Mesenchymal stem cell (in vitro differentiated cells and primary cell): ENCODE results near the gene BNIP3.

Experiments
- DNase-seq: peaks from one replicate; pipeline ENCODE4 v3.0.0-alpha.2; 2013
- H2AFZ ChIP-seq: one replicate; pipeline ENCODE4 v1.6.1; 2013; ENCODE audit warnings: low read depth, mild to moderate bottlenecking, control low read depth, inconsistent platforms, low read length, moderate library complexity
- H2AK5ac ChIP-seq: 2 replicates; pipeline ENCODE4 v1.6.1; 2013; ENCODE audit warnings: low read length, moderate library complexity, mild to moderate bottlenecking, inconsistent platforms; ENCODE audit not compliant: severe bottlenecking
- H2BK120ac ChIP-seq: one replicate; pipeline ENCODE4 v1.6.1; 2013; ENCODE audit warnings: low read depth, mild to moderate bottlenecking, inconsistent platforms, low read length, moderate library complexity
- H2BK12ac ChIP-seq, 2 experiments: one replicate each; pipeline ENCODE4 v1.6.1; 2013; ENCODE audit warnings: inconsistent platforms in 2 of 2, low read length in 2 of 2, mild to moderate bottlenecking in 2 of 2, moderate library complexity in 2 of 2, control low read depth in 1 of 2
- H2BK15ac ChIP-seq: one replicate; pipeline ENCODE4 v1.6.1; 2013; ENCODE audit warnings: mild to moderate bottlenecking, low read depth, inconsistent platforms; ENCODE audit not compliant: poor library complexity, severe bottlenecking
- H2BK5ac ChIP-seq: 2 replicates; pipeline ENCODE4 v1.6.1; 2013; ENCODE audit warnings: low read depth, mild to moderate bottlenecking, low read length, control low read depth, inconsistent platforms; ENCODE audit not compliant: poor library complexity, severe bottlenecking
- H3K14ac ChIP-seq, 2 experiments: one replicate each; pipeline ENCODE4 v1.6.1; 2013; ENCODE audit warnings: inconsistent platforms in 2 of 2, low read length in 2 of 2, control low read depth in 1 of 2, mild to moderate bottlenecking in 1 of 2, moderate library complexity in 1 of 2
- H3K18ac ChIP-seq, 2 experiments: one replicate each; pipeline ENCODE4 v1.6.1; 2013; ENCODE audit warnings: inconsistent platforms in 2 of 2, low read length in 2 of 2, control low read depth in 1 of 2, low read depth in 1 of 2, mild to moderate bottlenecking in 1 of 2
- H3K23ac ChIP-seq, 2 experiments: one replicate each; pipeline ENCODE4 v1.6.1; 2013; ENCODE audit warnings: inconsistent platforms in 2 of 2, low read length in 2 of 2, mild to moderate bottlenecking in 2 of 2, moderate library complexity in 2 of 2, control low read depth in 1 of 2
- H3K27ac ChIP-seq: 2 replicates; pipeline ENCODE4 v1.5.1; 2013; ENCODE audit warnings: mild to moderate bottlenecking, moderate library complexity, low read length, control low read depth, inconsistent platforms; ENCODE audit not compliant: poor library complexity, severe bottlenecking
- H3K27me3 ChIP-seq, 2 experiments: 2 replicates each; pipeline versions ENCODE4 v1.6.1 to v1.7.0; 2013; ENCODE audit warnings: low read length in 2 of 2, mild to moderate bottlenecking in 2 of 2, moderate library complexity in 2 of 2, control low read depth in 1 of 2, inconsistent platforms in 1 of 2; ENCODE audit not compliant: control insufficient read depth in 1 of 2, insufficient read depth in 1 of 2
- H3K36me3 ChIP-seq, 2 experiments: 2 replicates each; pipeline versions ENCODE4 v1.6.1 to v1.7.0; 2013; ENCODE audit warnings: low read length in 2 of 2, control low read depth in 1 of 2, inconsistent platforms in 1 of 2, low read depth in 1 of 2, mild to moderate bottlenecking in 1 of 2; ENCODE audit not compliant: insufficient read depth in 2 of 2, control insufficient read depth in 1 of 2
- H3K4ac ChIP-seq, 2 experiments: one replicate each; pipeline ENCODE4 v1.6.1; 2013; ENCODE audit warnings: inconsistent platforms in 2 of 2, low read length in 2 of 2, mild to moderate bottlenecking in 2 of 2, moderate library complexity in 2 of 2, control low read depth in 1 of 2, low read depth in 1 of 2
- H3K4me1 ChIP-seq: 2 replicates; pipeline ENCODE4 v1.6.1; 2013; ENCODE audit warnings: low read depth, low read length, control low read depth; ENCODE audit not compliant: control insufficient read depth, insufficient read depth
- H3K4me2 ChIP-seq: 2 replicates; pipeline ENCODE4 v1.6.1; 2013; ENCODE audit warnings: low read length, mild to moderate bottlenecking, inconsistent platforms; ENCODE audit not compliant: poor library complexity, severe bottlenecking
- H3K4me3 ChIP-seq, 2 experiments: 2 replicates each; pipeline versions ENCODE4 v1.5.1 to v1.7.0; 2013; ENCODE audit warnings: low read length in 2 of 2, mild to moderate bottlenecking in 2 of 2, control low read depth in 1 of 2, low read depth in 1 of 2; ENCODE audit not compliant: insufficient read depth in 1 of 2
- H3K79me1 ChIP-seq: replicated peaks from 2 replicates; pipeline ENCODE4 v1.6.1; 2013; ENCODE audit warnings: mild to moderate bottlenecking, control low read depth, low read length, inconsistent platforms; ENCODE audit not compliant: poor library complexity, severe bottlenecking
- H3K9ac ChIP-seq: 2 replicates; pipeline ENCODE4 v1.7.0; 2013; ENCODE audit warnings: mild to moderate bottlenecking, low read length, moderate library complexity
- H3K9me3 ChIP-seq: 2 replicates; pipeline ENCODE4 v1.7.0; 2013; ENCODE audit warnings: mild to moderate bottlenecking, low read length; ENCODE audit not compliant: control insufficient read depth
- H4K8ac ChIP-seq: one replicate; pipeline ENCODE4 v1.6.1; 2013; ENCODE audit warnings: inconsistent platforms, mild to moderate bottlenecking, low read length, moderate library complexity
- H4K91ac ChIP-seq: one replicate; pipeline ENCODE4 v1.6.1; 2013; ENCODE audit warnings: mild to moderate bottlenecking, low read length, inconsistent platforms
- WGBS: methylation state at CpG from one replicate; pipeline ENCODE4 v1.1.7; 2013; ENCODE audit warnings: mixed read lengths; 5-methylcytosine and 5-hydroxymethylcytosine counted together

BNIP3 gene

DNA sequence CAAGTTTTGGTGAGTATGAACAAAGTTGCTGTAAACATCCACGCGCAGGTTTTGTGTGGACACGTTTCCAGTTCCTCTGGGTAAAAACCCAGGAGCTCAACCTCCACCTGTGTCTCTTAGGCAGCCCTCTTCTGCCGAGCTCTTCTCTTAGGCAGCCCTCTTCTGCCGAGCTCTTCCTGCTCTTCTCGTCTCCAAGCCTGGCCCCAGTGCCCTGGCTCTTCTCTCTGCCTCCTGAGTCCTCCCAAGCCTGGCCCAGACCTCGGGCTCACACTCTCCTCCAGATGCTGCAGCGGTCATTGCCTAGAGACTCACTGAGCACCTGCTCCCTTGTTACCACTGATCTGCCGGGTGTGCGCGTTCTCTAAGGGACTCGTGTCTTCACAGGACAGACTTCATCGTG, 38.7 kb upstream of the BNIP3 start:
- H3K18ac ChIP-seq = no peak overlapping the region
- no peak overlapping the region for H3K9ac ChIP-seq
- no peak overlapping the region for H3K14ac ChIP-seq
- no peak overlapping the region for H3K23ac ChIP-seq
- peaks cover 31 to 35% of the 10 kb centered on the region in 2 experiments for H3K27me3 ChIP-seq
- 87% methylated on average over 13 of the region's 13 CpGs for WGBS
- H4K8ac ChIP-seq = no peak overlapping the region
- H3K4me1 ChIP-seq = peaks cover 2% of the 10 kb centered on the region
- no peaks in the 10 kb centered on the region for H3K79me1 ChIP-seq
- no peaks in the 10 kb centered on the region for H3K9me3 ChIP-seq
- no peak overlapping the region for H3K4me3 ChIP-seq
- no peak overlapping the region for H2BK5ac ChIP-seq
- H4K91ac ChIP-seq = no peak overlapping the region
- H2AK5ac ChIP-seq = no peak overlapping the region
- H3K36me3 ChIP-seq = no peaks in the 10 kb centered on the region
- H2BK120ac ChIP-seq = no peak overlapping the region
- H2BK15ac ChIP-seq = no peak overlapping the region
- no peak overlapping the region for H2BK12ac ChIP-seq
- H3K4ac ChIP-seq = no peak overlapping the region
- H3K4me2 ChIP-seq = no peak overlapping the region
- no peak overlapping the region for H2AFZ ChIP-seq
- H3K27ac ChIP-seq = no peak overlapping the region
- DNase-seq = no peak

DNA sequence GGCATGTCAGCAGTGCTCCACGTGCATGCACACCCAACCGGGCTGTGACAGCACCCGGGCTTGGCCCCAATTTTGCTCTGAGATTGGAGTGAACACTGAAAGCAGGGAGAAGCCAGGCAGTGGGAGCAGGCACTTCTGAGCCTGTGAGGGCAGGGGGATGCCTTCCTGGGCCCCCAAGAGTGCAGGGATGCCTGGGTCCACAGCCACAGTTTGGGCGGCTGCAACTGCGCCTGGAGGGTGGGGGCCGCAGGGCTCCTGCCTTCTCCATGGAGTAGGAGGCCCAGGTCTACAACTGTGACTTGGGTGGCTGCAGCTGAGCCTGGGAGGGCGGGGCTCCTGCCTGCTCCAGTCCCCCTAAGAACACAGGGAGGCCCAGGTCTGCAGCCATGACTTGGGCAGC, 37.6 kb upstream of the BNIP3 start:
- Histone ChIP-seq H3K79me1 (no peaks in the 10 kb centered on the region), H2BK15ac (no peak overlapping the region), H3K9ac (no peak overlapping the region), H3K23ac (peak overlapping the region in 1 of 2 experiments; percentile 79), H3K14ac (no peak overlapping the region), H2AFZ (no peak overlapping the region), H2BK120ac (no peak overlapping the region), H3K9me3 (no peaks in the 10 kb centered on the region), H4K91ac (no peak overlapping the region), H2AK5ac (no peak overlapping the region), H3K4me3 (no peak overlapping the region), H3K4ac (no peak overlapping the region), H2BK12ac (no peak overlapping the region), H3K36me3 (no peaks in the 10 kb centered on the region), H3K27ac (no peak overlapping the region), H3K4me1 (peaks cover 2% of the 10 kb centered on the region), H2BK5ac (no peak overlapping the region), H3K27me3 (peaks cover 28 to 30% of the 10 kb centered on the region in 2 experiments), H3K18ac (no peak overlapping the region), H3K4me2 (no peak overlapping the region), H4K8ac (no peak overlapping the region)
- 85% methylated on average over 7 of the region's 7 CpGs for WGBS
- DNase-seq = no peak

DNA sequence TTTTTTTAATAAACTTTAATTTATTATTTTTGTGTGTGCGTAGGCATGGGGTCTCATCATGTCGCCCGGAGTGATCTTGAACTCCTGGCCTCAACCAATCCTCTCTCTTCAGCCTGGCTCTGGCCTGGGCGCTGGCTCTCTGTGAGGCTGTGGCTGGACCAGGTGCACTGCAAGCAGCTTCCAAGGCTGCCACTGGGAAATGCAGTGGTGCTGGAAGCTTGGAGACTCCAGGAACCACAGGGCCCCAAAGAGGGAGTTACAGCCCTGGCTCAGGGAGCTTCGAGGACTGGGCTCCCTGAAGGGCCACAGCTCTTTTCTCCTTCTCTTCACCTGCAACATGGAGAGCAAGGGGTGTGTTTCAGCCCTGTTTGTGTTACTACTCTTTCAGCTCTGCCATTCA, 36.7 kb upstream of the BNIP3 start:
- Histone ChIP-seq H3K9me3 (no peaks in the 10 kb centered on the region), H4K8ac (no peak overlapping the region), H3K4me1 (peaks cover 2% of the 10 kb centered on the region), H3K4me3 (no peak overlapping the region), H3K14ac (peak overlapping the region in 1 of 2 experiments; percentile 5), H3K79me1 (no peaks in the 10 kb centered on the region), H3K27me3 (peaks cover 22 to 28% of the 10 kb centered on the region in 2 experiments), H3K23ac (no peak overlapping the region), H2BK12ac (no peak overlapping the region), H3K4ac (no peak overlapping the region), H3K27ac (no peak overlapping the region), H2BK5ac (no peak overlapping the region), H2BK120ac (no peak overlapping the region), H3K18ac (no peak overlapping the region), H3K4me2 (no peak overlapping the region), H2BK15ac (no peak overlapping the region), H3K9ac (no peak overlapping the region), H2AK5ac (no peak overlapping the region), H4K91ac (no peak overlapping the region), H2AFZ (no peak overlapping the region), H3K36me3 (no peaks in the 10 kb centered on the region)
- no peak for DNase-seq
- 66% methylated on average over 4 of the region's 5 CpGs for WGBS

DNA sequence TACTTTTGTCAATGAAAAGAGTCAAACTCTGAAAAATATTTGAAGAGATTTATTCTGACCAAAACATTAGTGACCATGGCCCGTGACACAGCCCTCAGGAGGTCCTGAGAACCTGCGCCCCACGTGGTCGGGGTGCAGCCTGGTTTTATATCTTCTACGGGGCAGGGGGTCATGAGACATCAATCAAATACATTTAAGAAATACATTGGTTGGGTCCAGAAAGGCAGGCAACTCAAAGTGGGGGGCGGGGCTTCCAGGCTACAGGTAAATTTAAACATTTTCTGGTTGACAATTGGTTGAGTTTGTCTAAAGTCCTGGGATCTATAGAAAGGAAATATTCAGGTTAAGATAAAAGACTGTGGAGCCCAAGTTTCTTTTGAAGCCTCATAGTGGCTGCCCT, 34.8 kb upstream of the BNIP3 start:
- Histone ChIP-seq H2BK5ac (no peak overlapping the region), H3K23ac (no peak overlapping the region), H3K9ac (no peak overlapping the region), H3K79me1 (no peaks in the 10 kb centered on the region), H3K27me3 (peaks cover 19 to 25% of the 10 kb centered on the region in 2 experiments), H4K91ac (no peak overlapping the region), H3K18ac (no peak overlapping the region), H2AFZ (no peak overlapping the region), H2BK12ac (no peak overlapping the region), H2BK15ac (no peak overlapping the region), H3K14ac (no peak overlapping the region), H2AK5ac (no peak overlapping the region), H3K4me2 (no peak overlapping the region), H3K9me3 (no peaks in the 10 kb centered on the region), H3K4me3 (no peak overlapping the region), H4K8ac (no peak overlapping the region), H3K36me3 (no peaks in the 10 kb centered on the region), H3K4me1 (no peaks in the 10 kb centered on the region), H2BK120ac (no peak overlapping the region), H3K4ac (no peak overlapping the region), H3K27ac (no peak overlapping the region)
- 92% methylated on average over 5 of the region's 6 CpGs for WGBS
- no peak for DNase-seq
